ENCODE measurements around the gene CLEC18C.
"Not testable (repeated sequence)": the region's sequence is repeated elsewhere in the genome, so short reads cannot be mapped to it uniquely, and the experiment has no call there.

CLEC18C gene

GRCh38 chr16:70159355-70160348, 13.9 kb upstream of the CLEC18C start:
- DNase-seq = no peak

GRCh38 chr16:70160388-70160787, 13.2 kb upstream of the CLEC18C start:
- no peak for DNase-seq

GRCh38 chr16:70160821-70161220, 12.8 kb upstream of the CLEC18C start:
- DNase-seq = no peak

- DNase-seq = no peak
Measured at GRCh38 chr16:70161350-70161749, 12.2 kb upstream of the CLEC18C start.

GRCh38 chr16:70162041-70162451, 11.5 kb upstream of the CLEC18C start:
- DNase-seq = no peak

- no peak for DNase-seq
Measured at GRCh38 chr16:70163596-70163995, 10.0 kb upstream of the CLEC18C start.

GRCh38 chr16:70166688-70167087, 6.9 kb upstream of the CLEC18C start:
- not testable (repeated sequence) for DNase-seq

- not testable (repeated sequence) for DNase-seq
Measured at GRCh38 chr16:70173916-70174315, 329 bp downstream of the CLEC18C start.

- not testable (repeated sequence) for DNase-seq
Measured at GRCh38 chr16:70174387-70174932, 873 bp downstream of the CLEC18C start.

- DNase-seq = not testable (repeated sequence)
Measured at GRCh38 chr16:70187858-70188607, 14.4 kb downstream of the CLEC18C start.

- DNase-seq = not testable (repeated sequence)
Measured at GRCh38 chr16:70188608-70188915, 15.0 kb downstream of the CLEC18C start.

- not testable (repeated sequence) for DNase-seq
Measured at GRCh38 chr16:70190574-70190973, 17.0 kb downstream of the CLEC18C start.

- not testable (repeated sequence) for DNase-seq
Measured at GRCh38 chr16:70196683-70197300, 23.2 kb downstream of the CLEC18C start.

GRCh38 chr16:70197611-70198010, 24.0 kb downstream of the CLEC18C start:
- not testable (repeated sequence) for DNase-seq

- not testable (repeated sequence) for DNase-seq
Measured at GRCh38 chr16:70198230-70198629, 24.6 kb downstream of the CLEC18C start.

GRCh38 chr16:70198666-70199065, 25.1 kb downstream of the CLEC18C start:
- DNase-seq = not testable (repeated sequence)

GRCh38 chr16:70199170-70199569, 25.6 kb downstream of the CLEC18C start:
- DNase-seq = not testable (repeated sequence)

- DNase-seq = not testable (repeated sequence)
Measured at GRCh38 chr16:70200063-70200462, 26.5 kb downstream of the CLEC18C start.

- not testable (repeated sequence) for DNase-seq
Measured at GRCh38 chr16:70203508-70203907, 29.9 kb downstream of the CLEC18C start.

GRCh38 chr16:70204010-70204409, 30.4 kb downstream of the CLEC18C start:
- DNase-seq = not testable (repeated sequence)

- not testable (repeated sequence) for DNase-seq
Measured at GRCh38 chr16:70204668-70205405, 31.2 kb downstream of the CLEC18C start.

- DNase-seq = not testable (repeated sequence)
Measured at GRCh38 chr16:70206382-70206781, 32.8 kb downstream of the CLEC18C start.

Data from NCI-H1092 treated with DMSO at 0.1 percent for 48 hours (cell line).